AG04450 (cell line): ENCODE results near the gene PHC3. TPM values are rescaled to one million over a fixed set of nuclear protein-coding genes. Genes with fewer than 3 reads are reported as not detected.

ENCODE experiments used
- polyA plus RNA-seq: library from polyadenylated mRNA; depleted of rRNA; stranded (reverse); fragments of >200 nt; gene quantifications from 2 replicates; pipeline ENCODE4 v1.2.3, GENCODE V29; 2011; rRNA removed
- small RNA-seq: library from RNA; depleted of rRNA; stranded (forward); fragments of <200 nt; gene quantifications from one replicate; pipeline ENCODE3, GENCODE V24; 2012; ENCODE audit warnings: low read depth; ENCODE audit not compliant: insufficient read length

PHC3 gene
- polyA plus RNA-seq, 1 experiment: 58.0 TPM

Small RNA genes lying within 50 kb of the gene (small RNA-seq; reads per million reads assigned to genes)
- not detected for gene RNU4-38P
- gene RNU6-315P: not detected

Other genes starting within 250 kb of the PHC3 start
- gene SEC62, start 214.9 kb downstream of the PHC3 start, polyA plus RNA-seq: 78.8 and 109 TPM in 2 replicates
- gene GPR160, start 143.7 kb downstream of the PHC3 start, polyA plus RNA-seq: 0.07 and 0.27 TPM in 2 replicates
- gene PRKCI, start 40.7 kb upstream of the PHC3 start, polyA plus RNA-seq: 54.5 and 84.3 TPM in 2 replicates
- gene SKIL, start 176.0 kb upstream of the PHC3 start, polyA plus RNA-seq: 14.7 and 18.3 TPM in 2 replicates
- gene CLDN11, start 237.1 kb upstream of the PHC3 start, polyA plus RNA-seq: 444 and 445 TPM in 2 replicates